Measurements from ENCODE around the gene ZFAND3.

ZFAND3 gene, protein sequence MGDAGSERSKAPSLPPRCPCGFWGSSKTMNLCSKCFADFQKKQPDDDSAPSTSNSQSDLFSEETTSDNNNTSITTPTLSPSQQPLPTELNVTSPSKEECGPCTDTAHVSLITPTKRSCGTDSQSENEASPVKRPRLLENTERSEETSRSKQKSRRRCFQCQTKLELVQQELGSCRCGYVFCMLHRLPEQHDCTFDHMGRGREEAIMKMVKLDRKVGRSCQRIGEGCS

GRCh38 chr6:37819177-37819801 is at the start of gene ZFAND3:
Gene ZFAND3 (plus strand): TSS chr6:37819727. CDS start chr6:37819946, 219 bp downstream.
- DNase-seq (ENCODE audit: low read depth) = peak; percentile 98

DNA sequence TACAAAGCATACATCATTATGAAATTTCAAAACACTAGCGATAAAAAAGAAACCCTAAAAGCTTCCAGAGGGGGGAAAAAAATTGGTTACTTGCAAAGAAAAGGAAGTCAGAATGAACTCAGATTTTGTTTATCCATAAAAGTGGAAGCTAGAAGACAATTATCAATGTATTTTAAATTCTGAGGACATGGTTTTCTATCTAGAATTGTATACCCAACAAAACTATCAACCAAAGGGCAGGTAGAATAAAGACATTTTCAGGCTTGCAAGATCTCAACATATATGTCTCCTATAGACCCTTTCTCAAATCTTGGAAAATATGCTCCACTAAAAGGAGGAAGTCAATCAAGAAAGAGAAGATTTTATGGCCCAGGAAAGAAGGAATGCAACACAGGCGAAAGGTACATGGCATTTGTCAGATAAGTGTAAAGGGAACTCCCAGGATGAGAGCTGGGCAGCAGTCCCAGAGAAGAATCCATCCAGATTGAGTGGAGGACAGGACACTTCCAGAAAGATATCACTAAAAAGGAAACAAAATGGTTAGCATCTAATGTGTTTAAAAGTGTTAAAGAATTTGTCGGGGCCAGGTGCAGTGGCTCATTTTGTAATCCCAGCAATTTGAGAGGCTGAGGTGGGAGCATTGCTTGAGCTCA is 45.4 kb upstream of the ZFAND3 start:
- DNase-seq (ENCODE audit: low read depth) = no peak

GRCh38 chr6:37776566-37776965 is 43.0 kb upstream of the ZFAND3 start:
- DNase-seq (ENCODE audit: low read depth) = no peak

GRCh38 chr6:37777272-37777834 is 42.2 kb upstream of the ZFAND3 start:
- no peak for DNase-seq (ENCODE audit: low read depth)

GRCh38 chr6:37779111-37779800 is 40.3 kb upstream of the ZFAND3 start:
- peak; percentile 15 for DNase-seq (ENCODE audit: low read depth)

DNA sequence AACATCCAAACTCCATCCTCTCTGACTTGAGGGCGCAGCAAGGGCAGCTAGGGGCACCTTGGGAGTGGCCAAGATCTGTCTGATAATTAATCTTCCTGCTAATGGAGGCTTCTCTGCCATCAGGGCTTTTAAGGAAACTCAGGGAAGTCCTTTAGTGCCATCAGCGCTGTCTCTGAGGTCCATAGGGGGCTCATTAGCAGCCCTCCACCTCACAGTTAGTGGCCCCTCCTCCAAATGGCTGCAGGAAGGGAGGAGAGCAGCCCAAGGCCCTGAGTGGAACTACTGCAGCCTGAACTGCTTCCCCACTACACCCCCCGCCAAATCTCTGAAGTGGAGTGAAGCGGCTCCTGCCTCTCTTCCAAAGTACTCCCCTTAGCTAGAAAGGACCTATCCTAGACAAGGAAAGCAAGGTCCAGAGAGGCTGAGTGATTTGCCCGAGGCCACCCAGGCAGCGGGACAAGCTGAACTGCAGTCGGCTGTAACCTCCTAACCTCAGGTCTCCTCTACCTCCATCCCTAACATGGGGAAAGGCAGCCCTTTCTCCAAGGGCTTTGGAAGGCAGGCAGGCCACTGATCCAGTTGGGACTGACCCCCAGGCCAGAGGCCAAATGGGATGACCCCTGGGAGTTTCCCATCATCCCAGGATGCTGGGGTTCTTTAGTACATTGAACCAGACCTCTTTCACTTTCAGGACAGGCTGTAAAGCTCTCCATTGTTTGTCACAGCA is 39.5 kb upstream of the ZFAND3 start:
- DNase-seq (ENCODE audit: low read depth) = no peak

DNA sequence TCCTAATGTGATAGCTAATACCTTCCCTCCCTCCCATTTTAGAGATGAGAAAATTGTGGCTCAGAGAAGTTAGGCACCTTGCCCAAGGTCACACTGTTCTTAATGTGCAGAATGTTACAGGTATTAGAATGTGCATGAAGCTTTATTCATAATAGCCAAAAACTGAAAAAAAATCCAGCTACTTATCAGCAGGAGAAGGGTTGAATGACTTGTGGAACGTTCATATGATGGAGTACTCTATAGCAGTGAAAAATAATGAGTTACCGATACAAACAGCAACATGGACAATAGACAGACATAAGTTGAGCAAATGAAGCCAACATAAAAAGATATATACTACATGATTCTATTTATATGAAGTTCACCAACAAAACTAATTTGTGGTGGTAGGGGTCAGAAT is 37.7 kb upstream of the ZFAND3 start:
- DNase-seq (ENCODE audit: low read depth) = no peak

DNA sequence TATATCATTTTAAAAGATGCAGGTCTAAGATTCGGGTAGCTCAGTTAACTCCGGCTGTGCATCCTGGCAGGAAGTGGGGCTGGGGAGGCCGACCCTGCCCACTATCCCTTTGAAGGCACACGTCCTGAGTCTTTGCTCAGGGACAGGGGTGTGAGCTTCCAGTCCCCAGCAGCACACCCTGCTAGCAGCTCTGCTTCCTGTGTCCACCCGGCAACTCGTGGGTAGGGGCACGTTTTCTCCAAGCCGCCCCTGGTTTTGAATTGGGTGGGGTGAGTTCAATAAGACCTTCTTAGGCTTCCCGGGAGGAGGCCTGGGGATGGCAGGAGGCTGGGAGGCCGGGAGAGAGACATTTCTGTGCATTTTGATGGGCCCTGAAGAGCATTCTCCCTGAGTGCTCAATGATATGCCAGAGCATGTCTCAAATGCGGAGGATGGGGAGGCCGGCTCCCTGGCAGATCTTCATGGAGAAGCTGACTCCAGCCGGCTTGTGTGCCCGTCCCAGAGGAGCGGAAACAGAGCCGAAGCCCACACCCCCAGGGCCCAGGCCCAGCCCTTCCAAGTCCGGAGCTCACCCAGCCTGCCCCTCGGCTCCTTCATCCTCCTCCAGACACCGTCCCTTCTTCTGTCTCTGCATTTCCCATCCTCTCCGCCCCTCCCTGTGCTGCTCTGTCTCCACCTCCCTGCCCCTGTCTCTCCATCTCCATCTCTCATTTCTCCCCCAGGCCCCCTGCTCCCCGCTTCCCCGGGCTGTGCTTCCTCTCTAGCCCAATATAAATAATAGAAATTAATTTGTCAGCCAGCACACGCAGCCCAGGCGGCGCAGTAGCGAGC is 36.3 kb upstream of the ZFAND3 start:
- DNase-seq (ENCODE audit: low read depth) = peak; percentile 39

GRCh38 chr6:37783856-37784584 is 35.5 kb upstream of the ZFAND3 start:
- no peak for DNase-seq (ENCODE audit: low read depth)

GRCh38 chr6:37784585-37784967 is 35.0 kb upstream of the ZFAND3 start:
- no peak for DNase-seq (ENCODE audit: low read depth)

- no peak for DNase-seq (ENCODE audit: low read depth)
Observed at GRCh38 chr6:37785002-37785662, 34.4 kb upstream of the ZFAND3 start.

DNA sequence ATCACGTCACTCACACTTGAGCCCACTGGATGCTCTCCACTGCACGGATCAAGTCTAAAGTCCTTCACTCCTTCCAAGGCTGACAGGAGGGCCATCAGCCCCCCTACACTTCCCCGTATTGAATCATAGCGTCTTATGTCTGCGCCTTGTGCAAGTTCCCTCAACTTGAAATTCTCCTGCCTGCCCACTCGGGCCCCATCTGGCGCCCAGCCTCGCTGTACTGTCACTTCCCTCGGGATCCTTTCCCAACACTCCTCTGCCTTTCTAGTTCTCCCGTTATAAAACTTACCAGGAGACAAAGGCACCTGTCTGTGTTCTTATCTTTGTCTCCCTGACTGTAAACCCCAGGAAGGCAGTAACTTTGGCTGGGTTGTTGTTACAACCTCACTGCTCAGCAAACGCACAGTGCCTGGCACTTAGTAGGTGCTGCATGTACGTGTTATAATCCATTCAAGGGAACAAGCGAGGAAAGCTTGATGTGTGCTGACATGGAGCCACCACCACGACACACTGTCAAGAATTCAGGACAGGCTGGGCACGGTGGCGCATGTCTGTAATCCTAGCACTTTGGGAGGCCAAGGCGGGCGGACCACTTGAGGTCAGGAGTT is 33.8 kb upstream of the ZFAND3 start:
- no peak for DNase-seq (ENCODE audit: low read depth)

GRCh38 chr6:37787216-37787615 is 32.3 kb upstream of the ZFAND3 start:
- DNase-seq (ENCODE audit: low read depth) = no peak

DNA sequence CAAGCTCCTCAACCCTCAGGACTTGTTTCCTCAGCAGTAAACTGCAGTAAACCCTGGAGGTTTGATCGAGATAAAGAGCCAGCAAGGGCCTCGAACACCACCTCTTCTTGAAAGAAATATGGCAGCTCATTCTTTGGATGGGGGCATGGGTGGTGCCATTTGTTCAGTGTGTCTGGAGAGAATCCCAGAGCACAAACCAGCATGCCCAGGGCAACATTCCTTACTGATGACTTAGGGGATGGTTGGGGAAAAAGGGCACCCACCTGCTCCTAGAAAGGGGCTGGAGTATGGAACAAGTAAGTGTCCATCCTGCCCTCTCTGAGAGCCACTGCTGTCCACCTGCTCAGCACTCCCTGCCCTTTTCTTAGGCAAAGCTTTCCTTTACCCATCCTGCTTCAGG is 31.3 kb upstream of the ZFAND3 start:
- DNase-seq (ENCODE audit: low read depth) = peak; percentile 44

GRCh38 chr6:37791156-37791919 is 28.2 kb upstream of the ZFAND3 start:
- peak; percentile 99 for DNase-seq (ENCODE audit: low read depth)

DNA sequence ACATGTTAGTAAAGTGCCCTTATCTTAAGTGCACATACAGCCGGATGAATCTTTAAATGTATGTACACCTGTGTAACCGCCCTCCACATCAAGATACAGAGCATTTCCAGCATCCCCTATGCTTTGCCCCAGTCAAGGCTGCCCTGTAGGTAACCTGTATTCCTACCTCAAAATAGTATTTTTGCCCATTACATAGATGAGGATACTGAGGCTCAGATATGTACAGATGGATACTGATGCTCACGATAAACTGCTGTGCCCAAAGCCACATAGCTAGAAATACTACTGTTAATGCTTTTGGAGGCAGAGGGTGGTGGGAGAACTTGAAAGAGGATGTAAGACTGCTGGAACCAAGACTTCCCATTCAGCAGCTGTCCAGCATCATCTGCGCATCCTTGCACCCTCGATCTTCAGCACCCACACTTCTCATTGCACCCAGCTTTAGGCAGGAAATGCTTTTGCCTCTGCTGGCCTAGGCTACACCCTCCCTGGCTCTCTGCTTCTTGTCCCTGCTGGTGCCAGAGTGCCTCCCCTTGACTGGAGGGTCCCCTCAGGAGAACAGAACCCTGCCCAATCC is 27.0 kb upstream of the ZFAND3 start:
- DNase-seq (ENCODE audit: low read depth) = no peak

- DNase-seq (ENCODE audit: low read depth) = no peak
Observed at GRCh38 chr6:37793067-37793466, 26.5 kb upstream of the ZFAND3 start.

DNA sequence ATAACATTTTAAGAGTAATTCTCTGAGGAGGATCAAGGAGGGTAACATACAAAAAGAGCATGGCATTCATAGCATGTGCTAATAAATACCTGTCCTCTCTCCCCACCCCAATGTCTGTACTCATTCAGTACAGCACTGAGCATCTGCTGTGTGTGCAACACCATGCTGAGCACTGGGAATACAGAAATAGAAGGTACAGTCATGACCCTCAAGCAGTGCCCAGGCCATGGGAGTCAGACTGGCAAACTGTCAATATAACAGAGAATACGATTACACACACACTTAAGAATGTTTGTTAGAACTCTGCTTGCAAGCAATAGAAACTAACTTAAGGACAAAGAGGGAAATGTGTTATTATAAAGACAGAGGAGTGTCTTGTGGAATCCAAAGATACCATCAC is 24.7 kb upstream of the ZFAND3 start:
- DNase-seq (ENCODE audit: low read depth) = peak; percentile 53
